ENCODE measurements around the gene GRPEL1. TPM values are rescaled to one million over a fixed set of nuclear protein-coding genes. Genes with fewer than 3 reads are reported as not detected.

The GRPEL1 gene
- total RNA-seq, 1 experiment from 2014 or later, result 82.9 TPM

DNA sequence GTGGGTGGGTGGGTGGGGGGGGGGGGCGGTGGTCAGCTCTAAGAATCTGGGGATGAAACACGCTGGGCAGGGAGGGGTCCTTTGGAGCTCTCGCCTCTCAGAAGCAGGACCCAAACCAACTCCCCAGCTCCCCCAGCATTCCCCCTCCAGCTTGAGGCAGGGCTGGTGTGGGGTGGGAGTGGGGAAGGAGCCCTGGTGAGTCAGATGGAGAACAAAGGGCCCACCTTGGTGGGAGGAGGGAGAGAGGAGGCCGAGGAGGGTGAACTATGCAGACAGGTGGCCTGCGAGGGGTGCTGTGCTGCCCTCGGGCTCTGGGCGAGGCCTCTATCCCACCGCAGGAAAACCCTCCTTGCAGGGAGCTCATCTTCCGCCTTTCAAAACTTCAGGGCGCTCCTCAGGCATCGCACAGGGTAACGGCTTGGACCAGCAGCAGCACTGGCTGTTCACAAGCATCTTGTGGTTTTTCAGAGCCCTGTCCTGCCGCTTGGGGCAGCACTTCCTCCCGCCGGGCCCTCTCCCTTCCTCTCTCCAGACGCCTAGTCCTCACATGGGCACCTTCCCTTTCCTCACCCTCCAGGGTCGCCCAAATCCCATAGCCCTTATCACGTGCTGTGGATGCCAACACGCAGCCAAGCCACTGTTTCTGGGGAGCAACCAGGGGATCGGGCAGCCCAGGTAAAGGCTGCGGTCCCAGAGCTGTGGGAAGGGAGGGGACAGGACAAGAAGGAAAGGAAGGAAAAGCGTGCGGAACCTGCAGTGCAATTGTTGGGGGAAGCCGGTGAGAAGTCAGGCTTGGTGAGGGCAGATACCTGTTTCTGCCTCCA lies 34.0 kb upstream of the GRPEL1 start:
- DNase-seq (ENCODE audit: unreplicated experiment), result peak; percentile 64
- Mint-ChIP-seq H3K27me3 (ENCODE audit: insufficient read depth, unreplicated experiment) (peaks cover 19% of the 10 kb centered on the region), H3K4me1 (ENCODE audit: insufficient read depth, unreplicated experiment) (peaks cover 6% of the 10 kb centered on the region), H3K36me3 (ENCODE audit: insufficient read depth, unreplicated experiment) (no peaks in the 10 kb centered on the region), H3K27ac (ENCODE audit: low read depth, unreplicated experiment) (no peak overlapping the region), H3K9me3 (ENCODE audit: unreplicated experiment) (no peaks in the 10 kb centered on the region), H3K4me3 (ENCODE audit: unreplicated experiment) (peak overlapping the region; percentile 72)
- BruUV-seq (replicated peaks), result no TSS peak
- CTCF ChIA-PET, result interaction anchor here (0.6 to 2.7 kb wide), 22 partner anchors 10 to 805 kb away, joined by 3 to 15 read pairs (median 4); no protein-coding TSS in a partner anchor
- intact Hi-C loops (cut with micrococcal nuclease), result no loop called here
- POLR2A ChIA-PET, result interaction anchor here (0.7 to 1.0 kb wide), 3 partner anchors 22 to 35 kb away, joined by 3 to 5 read pairs (median 3); partner anchors contain the start of gene GRPEL1
- TF ChIP-seq, protein P1, sequence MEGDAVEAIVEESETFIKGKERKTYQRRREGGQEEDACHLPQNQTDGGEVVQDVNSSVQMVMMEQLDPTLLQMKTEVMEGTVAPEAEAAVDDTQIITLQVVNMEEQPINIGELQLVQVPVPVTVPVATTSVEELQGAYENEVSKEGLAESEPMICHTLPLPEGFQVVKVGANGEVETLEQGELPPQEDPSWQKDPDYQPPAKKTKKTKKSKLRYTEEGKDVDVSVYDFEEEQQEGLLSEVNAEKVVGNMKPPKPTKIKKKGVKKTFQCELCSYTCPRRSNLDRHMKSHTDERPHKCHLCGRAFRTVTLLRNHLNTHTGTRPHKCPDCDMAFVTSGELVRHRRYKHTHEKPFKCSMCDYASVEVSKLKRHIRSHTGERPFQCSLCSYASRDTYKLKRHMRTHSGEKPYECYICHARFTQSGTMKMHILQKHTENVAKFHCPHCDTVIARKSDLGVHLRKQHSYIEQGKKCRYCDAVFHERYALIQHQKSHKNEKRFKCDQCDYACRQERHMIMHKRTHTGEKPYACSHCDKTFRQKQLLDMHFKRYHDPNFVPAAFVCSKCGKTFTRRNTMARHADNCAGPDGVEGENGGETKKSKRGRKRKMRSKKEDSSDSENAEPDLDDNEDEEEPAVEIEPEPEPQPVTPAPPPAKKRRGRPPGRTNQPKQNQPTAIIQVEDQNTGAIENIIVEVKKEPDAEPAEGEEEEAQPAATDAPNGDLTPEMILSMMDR (IDR thresholded peaks at IDR 0.05; ENCODE audit: unreplicated experiment), result peak; percentile 57

DNA sequence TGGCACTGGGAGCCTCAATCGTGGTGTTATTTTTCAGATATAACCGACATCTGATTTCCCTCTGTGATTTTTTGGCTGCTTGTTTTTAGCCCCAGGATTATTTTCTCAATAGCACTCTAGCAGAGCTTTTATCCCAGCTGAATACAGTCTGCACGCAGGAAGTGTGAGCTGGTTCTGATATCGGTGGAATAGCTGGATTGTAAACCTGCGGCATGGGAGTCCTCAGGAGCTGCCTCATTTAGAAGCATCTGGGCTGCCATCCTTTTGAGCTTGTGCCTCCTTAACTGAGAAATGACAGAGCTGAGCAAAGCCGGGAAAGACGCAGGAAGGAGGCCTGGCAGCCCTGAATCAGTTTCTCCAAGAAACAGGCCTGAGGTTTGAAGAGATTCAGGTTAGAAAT lies 28.4 kb upstream of the GRPEL1 start:
- Mint-ChIP-seq H3K36me3 (ENCODE audit: insufficient read depth, unreplicated experiment) (no peaks in the 10 kb centered on the region), H3K4me1 (ENCODE audit: insufficient read depth, unreplicated experiment) (no peaks in the 10 kb centered on the region), H3K4me3 (ENCODE audit: unreplicated experiment) (no peak overlapping the region), H3K9me3 (ENCODE audit: unreplicated experiment) (no peaks in the 10 kb centered on the region), H3K27me3 (ENCODE audit: insufficient read depth, unreplicated experiment) (peaks cover 32% of the 10 kb centered on the region), H3K27ac (ENCODE audit: low read depth, unreplicated experiment) (no peak overlapping the region)
- no peak for DNase-seq (ENCODE audit: unreplicated experiment)
- ChIA-PET POLR2A (interaction anchor here (0.9 kb wide), 1 partner anchor 10 kb away, joined by 5 read pairs; no protein-coding TSS in a partner anchor), CTCF (interaction anchor here (0.6 to 3.4 kb wide), 3 partner anchors 14 to 27 kb away, joined by 3 to 11 read pairs (median 4); no protein-coding TSS in a partner anchor)
- BruUV-seq (replicated peaks), result no TSS peak
- intact Hi-C loops (cut with micrococcal nuclease), result no loop called here
- TF ChIP-seq, protein P1 (IDR thresholded peaks at IDR 0.05; ENCODE audit: unreplicated experiment), result no peak

DNA sequence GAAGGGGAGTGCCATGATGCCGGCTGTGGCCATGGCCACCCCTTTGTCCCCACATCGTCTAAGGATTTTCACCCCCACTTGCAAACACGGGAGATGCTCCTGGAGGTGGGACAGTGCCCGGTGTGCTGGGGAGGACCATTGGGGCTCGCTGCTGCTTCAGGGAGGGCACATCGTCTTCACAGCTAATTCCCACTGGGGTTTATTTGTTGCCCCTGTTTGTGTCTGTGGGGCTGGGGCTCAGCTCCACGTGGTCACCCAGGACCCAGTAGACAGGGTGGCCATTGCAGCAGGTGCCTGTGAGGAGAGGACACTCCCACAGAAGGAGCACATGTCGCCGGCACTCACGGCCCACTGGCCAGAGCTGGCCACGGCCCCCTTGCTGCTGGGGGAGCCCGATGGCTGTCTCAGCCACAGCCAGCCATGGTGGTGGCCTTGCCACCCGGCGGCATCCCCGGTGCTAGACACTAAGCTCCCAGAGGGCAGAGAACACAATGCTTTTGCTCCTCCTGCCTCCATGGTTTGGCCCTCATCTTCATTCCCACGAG lies 27.8 kb upstream of the GRPEL1 start:
- Mint-ChIP-seq H3K4me3 (ENCODE audit: unreplicated experiment) (no peak overlapping the region), H3K27ac (ENCODE audit: low read depth, unreplicated experiment) (no peak overlapping the region), H3K36me3 (ENCODE audit: insufficient read depth, unreplicated experiment) (no peaks in the 10 kb centered on the region), H3K9me3 (ENCODE audit: unreplicated experiment) (no peaks in the 10 kb centered on the region), H3K27me3 (ENCODE audit: insufficient read depth, unreplicated experiment) (peaks cover 32% of the 10 kb centered on the region), H3K4me1 (ENCODE audit: insufficient read depth, unreplicated experiment) (no peaks in the 10 kb centered on the region)
- TF ChIP-seq, protein P1 (IDR thresholded peaks at IDR 0.05; ENCODE audit: unreplicated experiment), result no peak
- ChIA-PET CTCF (interaction anchor here (0.9 to 3.4 kb wide), 3 partner anchors 13 to 25 kb away, joined by 3 to 11 read pairs (median 3); no protein-coding TSS in a partner anchor), POLR2A (interaction anchor here (0.9 kb wide), 1 partner anchor 9 kb away, joined by 5 read pairs; no protein-coding TSS in a partner anchor)
- no peak for DNase-seq (ENCODE audit: unreplicated experiment)
- intact Hi-C loops (cut with micrococcal nuclease), result no loop called here
- no TSS peak for BruUV-seq (replicated peaks)

DNA sequence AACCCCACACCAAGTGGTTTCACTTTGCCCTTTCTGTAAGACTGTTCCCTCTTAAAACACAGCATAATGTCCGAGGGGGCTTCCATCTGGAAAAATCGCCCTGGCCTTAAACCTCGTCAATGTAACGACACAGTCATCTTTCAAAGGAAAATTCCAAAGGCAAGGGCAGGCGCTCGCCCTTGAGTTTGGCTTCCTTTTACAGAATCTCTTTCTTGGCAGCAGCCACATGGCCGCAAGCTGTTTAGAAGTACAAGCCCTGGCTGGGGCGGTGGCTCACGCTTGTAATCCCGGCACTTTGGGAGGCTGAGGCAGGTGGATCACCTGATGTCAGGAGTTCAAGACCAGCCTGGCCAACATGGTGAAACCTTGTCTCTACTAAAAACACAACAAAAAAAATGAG lies 27.1 kb upstream of the GRPEL1 start:
- TF ChIP-seq, protein P1 (IDR thresholded peaks at IDR 0.05; ENCODE audit: unreplicated experiment), result no peak
- no peak overlapping the region for H3K4me3 Mint-ChIP-seq (ENCODE audit: unreplicated experiment)
- H3K36me3 Mint-ChIP-seq (ENCODE audit: insufficient read depth, unreplicated experiment), result no peaks in the 10 kb centered on the region
- BruUV-seq (replicated peaks), result no TSS peak
- DNase-seq (ENCODE audit: unreplicated experiment), result no peak
- POLR2A ChIA-PET, result no interaction called here
- peaks cover 32% of the 10 kb centered on the region for H3K27me3 Mint-ChIP-seq (ENCODE audit: insufficient read depth, unreplicated experiment)
- no peaks in the 10 kb centered on the region for H3K9me3 Mint-ChIP-seq (ENCODE audit: unreplicated experiment)
- H3K4me1 Mint-ChIP-seq (ENCODE audit: insufficient read depth, unreplicated experiment), result no peaks in the 10 kb centered on the region
- CTCF ChIA-PET, result interaction anchor here (0.7 to 3.4 kb wide), 4 partner anchors 13 to 707 kb away, joined by 3 to 11 read pairs (median 4); no protein-coding TSS in a partner anchor
- no peak overlapping the region for H3K27ac Mint-ChIP-seq (ENCODE audit: low read depth, unreplicated experiment)
- intact Hi-C loops (cut with micrococcal nuclease), result no loop called here

Data from MCF 10A (cell line).